GM21526 (cell line): ENCODE data around the gene GTPBP3.
A peak's percentile ranks its signal among the peaks of the same experiment; 100 is the strongest.
"Not testable (repeated sequence)": the region's sequence is repeated elsewhere in the genome, so short reads cannot be mapped to it uniquely, and the experiment has no call there.

ENCODE experiments used
- ATAC-seq: cut with Tn5 transposase; IDR thresholded peaks from one replicate; pipeline ENCODE4 v1.9.1; 2021; ENCODE audit warnings: moderate library complexity; ENCODE audit not compliant: unreplicated experiment, low FRiP score

Gene GTPBP3

GRCh38 chr19:17336872-17337674, at the start of gene GTPBP3:
Gene GTPBP3 (plus strand): TSS chr19:17337553. CDS start chr19:17337612, 59 bp downstream.
- ATAC-seq = peak; percentile 59

GRCh38 chr19:17289489-17289888, 47.9 kb upstream of the GTPBP3 start:
- no peak for ATAC-seq

GRCh38 chr19:17292301-17293074, 44.9 kb upstream of the GTPBP3 start:
- peak; percentile 51 for ATAC-seq

GRCh38 chr19:17293605-17294004, 43.7 kb upstream of the GTPBP3 start:
- no peak for ATAC-seq

- no peak for ATAC-seq
These were observed 43.1 kb upstream of the GTPBP3 start for GRCh38 chr19:17294051-17294891.

GRCh38 chr19:17295551-17295950, 41.8 kb upstream of the GTPBP3 start:
- not testable (repeated sequence) for ATAC-seq

GRCh38 chr19:17296273-17296672, 41.1 kb upstream of the GTPBP3 start:
- no peak for ATAC-seq

GRCh38 chr19:17296976-17297375, 40.4 kb upstream of the GTPBP3 start:
- no peak for ATAC-seq

- no peak for ATAC-seq
These were observed 36.2 kb upstream of the GTPBP3 start for GRCh38 chr19:17300992-17301619.

- no peak for ATAC-seq
These were observed 34.8 kb upstream of the GTPBP3 start for GRCh38 chr19:17302391-17303166.

GRCh38 chr19:17303167-17303939, 34.0 kb upstream of the GTPBP3 start, which contains the start of gene ABHD8:
Gene ABHD8 (minus strand): TSS chr19:17303425. CDS start chr19:17301616, 1,809 bp downstream.
- peak; percentile 51 for ATAC-seq

GRCh38 chr19:17303940-17304267, 33.4 kb upstream of the GTPBP3 start:
- ATAC-seq = no peak

- ATAC-seq = no peak
These were observed 32.8 kb upstream of the GTPBP3 start for GRCh38 chr19:17304386-17305215.

- no peak for ATAC-seq
These were observed 32.2 kb upstream of the GTPBP3 start for GRCh38 chr19:17305216-17305516.

GRCh38 chr19:17305517-17306284, 31.7 kb upstream of the GTPBP3 start, which contains the start of gene MRPL34:
Gene MRPL34 (plus strand): TSS chr19:17305872. CDS start chr19:17305893, 21 bp downstream.
- peak; percentile 50 for ATAC-seq

- no peak for ATAC-seq
These were observed 31.1 kb upstream of the GTPBP3 start for GRCh38 chr19:17306285-17306714.

- ATAC-seq = no peak
These were observed 29.4 kb upstream of the GTPBP3 start for GRCh38 chr19:17307876-17308377.
